ELR (cell line): ENCODE data around the gene TMEM38A.
"Not testable (repeated sequence)": the region's sequence is repeated elsewhere in the genome, so short reads cannot be mapped to it uniquely, and the experiment has no call there.

ENCODE experiments used
- DNase-seq: peaks from one replicate; pipeline ENCODE4 v3.0.0-alpha.2; 2015; ENCODE audit warnings: low read depth

Gene TMEM38A

GRCh38 chr19:16638666-16639065 lies 22.3 kb upstream of the TMEM38A start:
- DNase-seq, result no peak

GRCh38 chr19:16640951-16641350 lies 20.0 kb upstream of the TMEM38A start:
- no peak for DNase-seq

GRCh38 chr19:16641695-16642094 lies 19.2 kb upstream of the TMEM38A start:
- no peak for DNase-seq

- no peak for DNase-seq
Measured at GRCh38 chr19:16645140-16645539, 15.8 kb upstream of the TMEM38A start.

- no peak for DNase-seq
Measured at GRCh38 chr19:16649734-16650133, 11.2 kb upstream of the TMEM38A start.

- no peak for DNase-seq
Measured at GRCh38 chr19:16650821-16651220, 10.1 kb upstream of the TMEM38A start.

GRCh38 chr19:16651421-16652188 lies 9.3 kb upstream of the TMEM38A start:
- DNase-seq, result not testable (repeated sequence)

GRCh38 chr19:16652854-16653253 lies 8.1 kb upstream of the TMEM38A start:
- no peak for DNase-seq

- peak; percentile 39 for DNase-seq
Measured at GRCh38 chr19:16654140-16654539, 6.8 kb upstream of the TMEM38A start.

- DNase-seq, result no peak
Measured at GRCh38 chr19:16654627-16655026, 6.3 kb upstream of the TMEM38A start.

- no peak for DNase-seq
Measured at GRCh38 chr19:16655727-16656126, 5.2 kb upstream of the TMEM38A start.

GRCh38 chr19:16657384-16657783 lies 3.6 kb upstream of the TMEM38A start:
- no peak for DNase-seq

GRCh38 chr19:16659464-16659831 lies 1.5 kb upstream of the TMEM38A start:
- DNase-seq, result no peak

- peak; percentile 99 for DNase-seq
Measured at GRCh38 chr19:16659832-16660708, 869 bp upstream of the TMEM38A start, which contains the start of gene SMIM7. Gene SMIM7 (minus strand): TSS chr19:16660144. CDS start chr19:16660110, 34 bp downstream.

- no peak for DNase-seq
Measured at GRCh38 chr19:16661480-16662034, 618 bp downstream of the TMEM38A start.

GRCh38 chr19:16668176-16668575 lies 7.2 kb downstream of the TMEM38A start:
- DNase-seq, result no peak

- DNase-seq, result not testable (repeated sequence)
Measured at GRCh38 chr19:16668702-16669101, 7.8 kb downstream of the TMEM38A start.

GRCh38 chr19:16670291-16670690 lies 9.4 kb downstream of the TMEM38A start:
- DNase-seq, result no peak

- no peak for DNase-seq
Measured at GRCh38 chr19:16671652-16672274, 10.8 kb downstream of the TMEM38A start.

GRCh38 chr19:16673231-16673630 lies 12.3 kb downstream of the TMEM38A start:
- no peak for DNase-seq

- DNase-seq, result not testable (repeated sequence)
Measured at GRCh38 chr19:16673839-16674238, 12.9 kb downstream of the TMEM38A start.

GRCh38 chr19:16676101-16676798 lies 15.3 kb downstream of the TMEM38A start:
- DNase-seq, result no peak
